ENCODE measurements around the gene CBX6. TPM values are rescaled to one million over a fixed set of nuclear protein-coding genes. Genes with fewer than 3 reads are reported as not detected.

Gene CBX6
- polyA plus RNA-seq, 1 donor (not counting 4 experiments of a cell fraction or from before 2014, with no cell fraction given), result 4.1 TPM

DNA sequence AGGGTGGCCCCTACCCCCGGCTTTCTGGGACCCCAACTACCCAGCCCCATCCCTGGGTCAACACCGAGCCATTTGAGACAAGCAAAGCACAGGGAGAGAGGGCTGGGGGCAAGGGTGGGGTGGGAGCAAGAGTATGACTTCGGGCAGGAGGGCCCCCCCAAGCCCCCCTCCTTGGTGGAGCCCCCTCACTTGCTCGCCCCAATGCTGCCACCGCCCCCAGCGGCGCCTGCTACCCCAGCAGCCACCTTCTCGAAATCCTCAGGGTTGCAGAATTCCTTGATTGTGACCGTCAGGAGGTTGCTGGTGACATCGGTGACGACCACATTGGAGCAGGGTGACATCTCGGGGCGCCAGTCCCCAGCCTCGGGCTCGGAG, 6.0 kb downstream of the CBX6 start:
- Histone ChIP-seq H3K27me3 (ENCODE audit: control insufficient read depth, extremely low read depth, insufficient read depth, low read length) (no peaks in the 10 kb centered on the region), H3K4me3 (ENCODE audit: control insufficient read depth in 2 of 3, extremely low read depth in 1 of 3, insufficient read depth in 2 of 3, low read depth in 1 of 3, low read length in 3 of 3) (no peak overlapping the region), H4K20me1 (ENCODE audit: control insufficient read depth, extremely low read depth, insufficient read depth, low read length) (no peaks in the 10 kb centered on the region), H2AFZ (ENCODE audit: control insufficient read depth, low read length) (no peak overlapping the region), H3K27ac (ENCODE audit: control insufficient read depth, insufficient read depth, low read length) (no peak overlapping the region), H3K36me3 (ENCODE audit: control insufficient read depth in 2 of 2, extremely low read depth in 1 of 2, insufficient read depth in 2 of 2, low read length in 2 of 2) (peaks cover 0 to 2% of the 10 kb centered on the region in 2 experiments), H3K4me1 (ENCODE audit: control insufficient read depth, extremely low read depth, insufficient read depth, low read length) (peaks cover 16% of the 10 kb centered on the region), H3K9ac (ENCODE audit: control insufficient read depth, extremely low read depth, insufficient read depth, low read length) (no peak overlapping the region), H3K4me2 (ENCODE audit: control insufficient read depth, extremely low read depth, insufficient read depth, low read depth, low read length) (no peak overlapping the region), H3K79me2 (ENCODE audit: control insufficient read depth, insufficient read depth, low read length) (no peaks in the 10 kb centered on the region), H3K9me1 (ENCODE audit: control insufficient read depth, extremely low read depth, insufficient read depth, low read length) (no peaks in the 10 kb centered on the region), H3K9me3 (ENCODE audit: control insufficient read depth, low read depth, low read length) (no peaks in the 10 kb centered on the region)
- dilution Hi-C loops (cut with MboI; ENCODE audit: extremely low pct_ligation_motif_present, low sequenced_read_pairs), result no loop called here
- DNase-seq (ENCODE audit: low read depth, low spot score) (no peak), FAIRE-seq (no peak)
- no peak for TF ChIP-seq EZH2 (IDR thresholded peaks at IDR 0.05; ENCODE audit: low read length)
- TF ChIP-seq, protein P1, sequence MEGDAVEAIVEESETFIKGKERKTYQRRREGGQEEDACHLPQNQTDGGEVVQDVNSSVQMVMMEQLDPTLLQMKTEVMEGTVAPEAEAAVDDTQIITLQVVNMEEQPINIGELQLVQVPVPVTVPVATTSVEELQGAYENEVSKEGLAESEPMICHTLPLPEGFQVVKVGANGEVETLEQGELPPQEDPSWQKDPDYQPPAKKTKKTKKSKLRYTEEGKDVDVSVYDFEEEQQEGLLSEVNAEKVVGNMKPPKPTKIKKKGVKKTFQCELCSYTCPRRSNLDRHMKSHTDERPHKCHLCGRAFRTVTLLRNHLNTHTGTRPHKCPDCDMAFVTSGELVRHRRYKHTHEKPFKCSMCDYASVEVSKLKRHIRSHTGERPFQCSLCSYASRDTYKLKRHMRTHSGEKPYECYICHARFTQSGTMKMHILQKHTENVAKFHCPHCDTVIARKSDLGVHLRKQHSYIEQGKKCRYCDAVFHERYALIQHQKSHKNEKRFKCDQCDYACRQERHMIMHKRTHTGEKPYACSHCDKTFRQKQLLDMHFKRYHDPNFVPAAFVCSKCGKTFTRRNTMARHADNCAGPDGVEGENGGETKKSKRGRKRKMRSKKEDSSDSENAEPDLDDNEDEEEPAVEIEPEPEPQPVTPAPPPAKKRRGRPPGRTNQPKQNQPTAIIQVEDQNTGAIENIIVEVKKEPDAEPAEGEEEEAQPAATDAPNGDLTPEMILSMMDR (optimal IDR thresholded peaks at IDR 0.05 in 1 of 3, IDR thresholded peaks at IDR 0.05 in 1 of 3, conservative IDR thresholded peaks at IDR 0.05 in 1 of 3; ENCODE audit: extremely low read depth in 1 of 3, insufficient read depth in 2 of 3, low read length in 3 of 3), result no peak

DNA sequence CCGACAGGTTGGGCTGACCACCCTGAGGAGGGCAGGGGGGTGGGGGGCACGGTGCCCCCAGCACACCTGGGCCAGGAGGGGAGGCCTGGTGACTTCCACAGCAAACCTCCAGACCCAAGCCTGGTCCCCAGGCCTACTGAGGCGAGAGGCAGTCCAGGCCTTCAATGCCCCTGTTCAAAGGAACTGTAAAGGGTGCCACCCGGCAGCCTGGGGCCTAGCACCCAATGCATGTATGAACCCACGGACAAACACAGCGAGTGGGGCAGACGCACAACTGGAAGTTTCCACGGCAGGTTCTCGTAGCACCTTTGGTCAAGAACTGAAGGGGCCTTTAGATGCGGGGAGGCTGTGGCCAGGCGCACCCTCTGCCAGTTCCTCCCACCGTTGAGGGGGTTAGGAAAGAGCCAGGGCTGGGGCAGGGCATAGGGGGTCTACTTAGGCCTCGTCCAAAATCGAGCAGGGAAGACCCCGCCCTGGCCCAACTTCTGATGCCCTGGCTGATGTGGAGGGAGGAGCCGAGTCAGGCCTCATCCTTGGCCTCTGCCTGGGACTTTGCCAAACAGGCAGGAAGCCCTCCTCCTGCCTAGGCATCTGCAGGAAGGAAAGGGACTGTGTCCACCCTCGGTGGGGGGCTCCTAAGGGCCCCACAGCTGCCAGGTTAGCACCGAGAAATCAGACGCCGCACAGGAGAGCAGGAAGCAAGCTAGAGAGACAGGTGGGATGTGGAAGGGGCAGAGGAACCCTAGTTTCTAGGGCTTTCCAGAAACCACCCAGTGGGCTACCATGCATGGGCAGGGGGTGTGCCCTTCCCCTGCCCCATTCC, 6.6 kb downstream of the CBX6 start:
- no peak for DNase-seq (ENCODE audit: low read depth, low spot score)
- Histone ChIP-seq H4K20me1 (ENCODE audit: control insufficient read depth, extremely low read depth, insufficient read depth, low read length) (no peaks in the 10 kb centered on the region), H3K27ac (ENCODE audit: control insufficient read depth, insufficient read depth, low read length) (no peak overlapping the region), H2AFZ (ENCODE audit: control insufficient read depth, low read length) (no peak overlapping the region), H3K9me1 (ENCODE audit: control insufficient read depth, extremely low read depth, insufficient read depth, low read length) (no peaks in the 10 kb centered on the region), H3K36me3 (ENCODE audit: control insufficient read depth in 2 of 2, extremely low read depth in 1 of 2, insufficient read depth in 2 of 2, low read length in 2 of 2) (peaks cover 0 to 2% of the 10 kb centered on the region in 2 experiments), H3K9ac (ENCODE audit: control insufficient read depth, extremely low read depth, insufficient read depth, low read length) (no peak overlapping the region), H3K79me2 (ENCODE audit: control insufficient read depth, insufficient read depth, low read length) (no peaks in the 10 kb centered on the region), H3K4me2 (ENCODE audit: control insufficient read depth, extremely low read depth, insufficient read depth, low read depth, low read length) (no peak overlapping the region), H3K9me3 (ENCODE audit: control insufficient read depth, low read depth, low read length) (no peaks in the 10 kb centered on the region), H3K27me3 (ENCODE audit: control insufficient read depth, extremely low read depth, insufficient read depth, low read length) (no peaks in the 10 kb centered on the region), H3K4me3 (ENCODE audit: control insufficient read depth in 2 of 3, extremely low read depth in 1 of 3, insufficient read depth in 2 of 3, low read depth in 1 of 3, low read length in 3 of 3) (no peak overlapping the region), H3K4me1 (ENCODE audit: control insufficient read depth, extremely low read depth, insufficient read depth, low read length) (peaks cover 10% of the 10 kb centered on the region)
- no peak for FAIRE-seq
- no peak for TF ChIP-seq EZH2 (IDR thresholded peaks at IDR 0.05; ENCODE audit: low read length)
- TF ChIP-seq, protein P1 (optimal IDR thresholded peaks at IDR 0.05 in 1 of 3, IDR thresholded peaks at IDR 0.05 in 1 of 3, conservative IDR thresholded peaks at IDR 0.05 in 1 of 3; ENCODE audit: extremely low read depth in 1 of 3, insufficient read depth in 2 of 3, low read length in 3 of 3), result no peak
- dilution Hi-C loops (cut with MboI; ENCODE audit: extremely low pct_ligation_motif_present, low sequenced_read_pairs), result no loop called here
